ENCODE results near the gene DAPK2.

Gene DAPK2

GRCh38 chr15:64000183-64000951 lies 45.9 kb downstream of the DAPK2 start:
- in situ Hi-C loops (cut with MboI; ENCODE audit: low sequenced_read_pairs), result no loop called here

- in situ Hi-C loops (cut with MboI; ENCODE audit: low sequenced_read_pairs), result no loop called here
These were observed 47.1 kb downstream of the DAPK2 start for GRCh38 chr15:63999177-63999576.

GRCh38 chr15:63998489-63998888 lies 47.8 kb downstream of the DAPK2 start:
- in situ Hi-C loops (cut with MboI; ENCODE audit: low sequenced_read_pairs), result no loop called here

- in situ Hi-C loops (cut with MboI; ENCODE audit: low sequenced_read_pairs), result no loop called here
These were observed 48.4 kb downstream of the DAPK2 start for GRCh38 chr15:63997715-63998442.

- in situ Hi-C loops (cut with MboI; ENCODE audit: low sequenced_read_pairs), result no loop called here
These were observed 49.4 kb downstream of the DAPK2 start for GRCh38 chr15:63996794-63997357.

GRCh38 chr15:63995789-63996188 lies 50.5 kb downstream of the DAPK2 start:
- in situ Hi-C loops (cut with MboI; ENCODE audit: low sequenced_read_pairs), result no loop called here

- in situ Hi-C loops (cut with MboI; ENCODE audit: low sequenced_read_pairs), result no loop called here
These were observed 52.1 kb downstream of the DAPK2 start for GRCh38 chr15:63994073-63994600.

- in situ Hi-C loops (cut with MboI; ENCODE audit: low sequenced_read_pairs), result no loop called here
These were observed 54.0 kb downstream of the DAPK2 start for GRCh38 chr15:63992300-63992699.

- in situ Hi-C loops (cut with MboI; ENCODE audit: low sequenced_read_pairs), result no loop called here
These were observed 54.6 kb downstream of the DAPK2 start for GRCh38 chr15:63991706-63992105.

GRCh38 chr15:63990454-63990853 lies 55.8 kb downstream of the DAPK2 start:
- in situ Hi-C loops (cut with MboI; ENCODE audit: low sequenced_read_pairs), result no loop called here

GRCh38 chr15:63987796-63988378 lies 58.4 kb downstream of the DAPK2 start:
- in situ Hi-C loops (cut with MboI; ENCODE audit: low sequenced_read_pairs), result no loop called here

- in situ Hi-C loops (cut with MboI; ENCODE audit: low sequenced_read_pairs), result no loop called here
These were observed 59.4 kb downstream of the DAPK2 start for GRCh38 chr15:63986751-63987341.

- in situ Hi-C loops (cut with MboI; ENCODE audit: low sequenced_read_pairs), result no loop called here
These were observed 60.1 kb downstream of the DAPK2 start for GRCh38 chr15:63986185-63986680.

GRCh38 chr15:63985221-63986184 lies 60.8 kb downstream of the DAPK2 start:
- in situ Hi-C loops (cut with MboI; ENCODE audit: low sequenced_read_pairs), result no loop called here

- in situ Hi-C loops (cut with MboI; ENCODE audit: low sequenced_read_pairs), result no loop called here
These were observed 62.0 kb downstream of the DAPK2 start for GRCh38 chr15:63984331-63984730.

GRCh38 chr15:63983061-63983711 lies 63.1 kb downstream of the DAPK2 start:
- in situ Hi-C loops (cut with MboI; ENCODE audit: low sequenced_read_pairs), result no loop called here

GRCh38 chr15:63982381-63982854 lies 63.9 kb downstream of the DAPK2 start:
- in situ Hi-C loops (cut with MboI; ENCODE audit: low sequenced_read_pairs), result no loop called here

- in situ Hi-C loops (cut with MboI; ENCODE audit: low sequenced_read_pairs), result no loop called here
These were observed 64.5 kb downstream of the DAPK2 start for GRCh38 chr15:63981596-63982320.
